Effector memory CD4-positive, alpha-beta T cell (primary cell): ENCODE data around the gene CHST13.

ENCODE experiments used
- DNase-seq, 3 donors: peaks; one replicate each; pipeline ENCODE4 v3.0.0-alpha.2; 2020
- H3K27ac ChIP-seq: 2 replicates; pipeline ENCODE4 v1.7.0; 2013; ENCODE audit warnings: mild to moderate bottlenecking, low read length, moderate library complexity; ENCODE audit not compliant: insufficient read depth, poor library complexity, severe bottlenecking
- H3K27me3 ChIP-seq: replicated peaks from 2 replicates; pipeline ENCODE4 v1.7.0; 2013; ENCODE audit warnings: mild to moderate bottlenecking, low read length; ENCODE audit not compliant: insufficient read depth, control insufficient read depth, poor library complexity, severe bottlenecking
- H3K36me3 ChIP-seq: 2 replicates; pipeline ENCODE4 v1.7.0; 2013; ENCODE audit warnings: mild to moderate bottlenecking, low read length, moderate library complexity; ENCODE audit not compliant: control insufficient read depth, insufficient read depth
- H3K4me1 ChIP-seq: 2 replicates; pipeline ENCODE4 v1.7.0; 2013; ENCODE audit warnings: low read length, mild to moderate bottlenecking; ENCODE audit not compliant: control insufficient read depth, insufficient read depth, poor library complexity, severe bottlenecking
- H3K4me3 ChIP-seq: 2 replicates; pipeline ENCODE4 v1.7.0; 2013; ENCODE audit warnings: low read length, low read depth, mild to moderate bottlenecking; ENCODE audit not compliant: insufficient read depth, poor library complexity, severe bottlenecking
- H3K9me3 ChIP-seq: 2 replicates; pipeline ENCODE4 v1.7.0; 2013; ENCODE audit warnings: mild to moderate bottlenecking, low read length, moderate library complexity; ENCODE audit not compliant: control insufficient read depth

Gene CHST13

DNA sequence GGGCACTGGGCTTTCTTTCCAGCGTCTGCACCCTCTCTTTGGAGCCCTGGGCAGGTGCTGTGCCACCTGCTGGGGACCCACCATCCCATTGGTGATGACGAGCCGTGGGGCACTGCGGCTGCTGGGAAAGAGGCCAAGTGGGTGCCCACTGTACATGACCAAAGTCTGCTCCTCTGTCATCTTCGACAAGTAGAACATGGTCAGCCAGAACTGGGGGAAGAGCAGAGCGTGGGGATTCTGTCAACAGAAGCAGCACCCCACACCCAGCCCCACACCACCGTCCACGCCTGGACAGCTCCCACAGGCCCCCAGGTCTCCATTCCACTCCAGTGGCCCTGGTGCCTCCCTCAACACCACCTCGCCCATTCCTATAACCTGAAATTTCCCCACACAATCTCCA lies 16.1 kb upstream of the CHST13 start:
- H3K4me3 ChIP-seq = no peak overlapping the region
- H3K4me1 ChIP-seq = no peaks in the 10 kb centered on the region
- no peak overlapping the region for H3K27ac ChIP-seq
- no peaks in the 10 kb centered on the region for H3K36me3 ChIP-seq
- no peak for DNase-seq
- no peaks in the 10 kb centered on the region for H3K9me3 ChIP-seq
- H3K27me3 ChIP-seq = no peaks in the 10 kb centered on the region

DNA sequence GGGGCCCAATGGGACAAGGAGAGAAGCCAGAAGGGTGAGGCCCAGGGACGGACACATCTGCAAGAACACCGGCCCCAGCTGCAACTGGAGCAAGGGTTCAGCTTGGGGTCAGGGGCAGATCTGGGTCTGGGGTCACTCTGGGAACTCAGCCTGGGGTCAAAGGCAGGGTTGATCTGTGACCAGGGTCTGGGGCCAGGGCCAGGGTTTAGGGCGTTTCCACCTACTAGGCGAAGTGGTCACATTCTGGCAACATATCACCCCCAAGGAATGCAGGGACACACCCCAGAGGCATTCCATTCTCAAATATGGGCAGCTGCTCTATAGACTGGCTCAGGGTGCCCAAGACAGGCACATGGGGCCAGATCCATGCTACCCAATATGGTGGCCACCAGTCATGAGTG lies 15.4 kb upstream of the CHST13 start:
- Histone ChIP-seq H3K36me3 (no peaks in the 10 kb centered on the region), H3K4me3 (no peak overlapping the region), H3K4me1 (no peaks in the 10 kb centered on the region), H3K27me3 (no peaks in the 10 kb centered on the region), H3K27ac (no peak overlapping the region), H3K9me3 (no peaks in the 10 kb centered on the region)
- DNase-seq = no peak

DNA sequence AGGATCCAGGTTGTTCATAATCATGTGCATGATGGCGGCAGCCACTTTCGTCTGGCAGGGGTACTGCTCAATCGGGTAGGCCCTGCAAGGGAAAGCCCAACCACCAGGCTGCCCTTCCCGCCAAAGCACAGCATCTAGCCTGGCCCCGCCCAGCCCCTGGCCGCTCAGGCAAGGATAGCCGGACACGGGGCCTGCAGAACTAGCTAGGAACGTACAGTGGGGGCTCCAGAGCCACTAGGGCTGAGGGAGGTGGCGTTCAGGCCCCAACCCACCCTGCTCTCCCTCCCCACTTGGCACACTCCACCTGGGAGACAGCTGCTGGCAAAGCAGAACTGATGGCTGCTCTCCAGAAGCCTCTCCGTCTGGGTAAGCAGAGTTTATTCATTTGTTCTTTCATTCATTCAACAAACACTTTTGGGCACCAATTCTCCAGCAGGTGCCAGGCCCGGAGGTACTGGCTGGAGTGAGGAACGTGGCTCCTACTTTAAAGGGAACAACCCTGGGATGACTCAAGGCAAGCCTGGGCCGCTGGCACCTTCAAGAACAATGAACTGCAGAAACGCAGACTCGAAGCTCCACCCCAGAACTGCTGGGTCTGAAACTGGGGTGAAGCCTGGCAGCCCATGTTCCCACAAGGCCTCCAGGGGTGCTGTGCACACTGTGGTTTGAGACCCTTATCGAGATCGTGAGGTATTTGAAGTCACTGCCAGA lies 14.2 kb upstream of the CHST13 start:
- Histone ChIP-seq H3K27ac (no peak overlapping the region), H3K27me3 (no peaks in the 10 kb centered on the region), H3K9me3 (no peaks in the 10 kb centered on the region), H3K4me1 (no peaks in the 10 kb centered on the region), H3K4me3 (no peak overlapping the region), H3K36me3 (no peaks in the 10 kb centered on the region)
- DNase-seq = no peak

DNA sequence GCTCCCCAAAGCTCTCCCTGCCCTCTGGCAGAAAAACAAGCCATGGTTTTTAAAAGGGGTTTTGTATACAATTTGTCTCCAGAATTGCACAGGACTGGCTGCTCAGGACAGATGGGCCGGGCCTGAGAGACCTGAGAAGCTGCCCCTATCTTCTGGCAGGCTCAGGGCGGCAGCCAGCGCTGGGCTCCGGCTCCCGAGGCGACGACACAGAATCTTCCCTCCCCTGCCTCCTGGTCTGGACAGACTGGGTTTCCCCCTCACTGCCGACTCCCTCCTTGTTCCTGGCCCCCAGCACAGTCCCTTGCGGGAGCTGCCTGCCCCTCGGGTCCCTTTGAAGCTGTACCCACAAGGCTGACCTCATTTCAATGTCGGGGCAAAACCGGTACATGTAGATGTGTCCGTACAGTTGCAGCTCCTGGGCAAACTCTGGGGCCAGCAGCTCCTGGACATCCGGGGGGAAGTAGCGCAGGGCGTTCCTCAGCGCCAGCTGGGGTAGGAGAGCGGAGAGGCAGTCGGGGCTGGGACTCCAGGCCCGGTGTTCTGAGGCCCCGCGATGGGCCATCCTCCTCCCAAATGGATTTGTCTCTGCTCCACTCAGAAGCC lies 13.5 kb upstream of the CHST13 start:
- no peak overlapping the region for H3K4me3 ChIP-seq
- H3K27ac ChIP-seq = no peak overlapping the region
- H3K36me3 ChIP-seq = no peaks in the 10 kb centered on the region
- H3K9me3 ChIP-seq = no peaks in the 10 kb centered on the region
- H3K27me3 ChIP-seq = no peaks in the 10 kb centered on the region
- no peaks in the 10 kb centered on the region for H3K4me1 ChIP-seq
- DNase-seq = no peak

DNA sequence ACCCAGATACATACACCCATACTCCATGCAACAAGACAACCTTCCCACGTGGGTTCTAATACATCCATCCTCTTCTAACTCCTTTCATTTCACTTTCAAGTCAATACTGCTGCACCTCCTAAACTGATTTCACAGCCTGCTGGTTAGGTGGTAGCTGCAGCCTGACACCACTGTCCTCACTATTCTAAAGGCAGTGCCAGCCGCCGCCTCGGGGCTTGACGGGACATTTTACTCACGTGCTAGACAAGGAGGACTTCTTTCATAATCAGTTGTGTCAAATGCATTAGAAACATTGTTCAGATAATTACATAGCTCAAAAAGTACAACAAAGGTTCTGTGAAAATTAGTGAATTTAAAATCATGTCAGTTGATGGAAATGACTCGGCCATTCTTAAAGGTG lies 12.7 kb upstream of the CHST13 start:
- H3K9me3 ChIP-seq = no peaks in the 10 kb centered on the region
- H3K4me1 ChIP-seq = no peaks in the 10 kb centered on the region
- H3K4me3 ChIP-seq = no peak overlapping the region
- H3K27ac ChIP-seq = no peak overlapping the region
- no peak for DNase-seq
- H3K27me3 ChIP-seq = no peaks in the 10 kb centered on the region
- H3K36me3 ChIP-seq = no peaks in the 10 kb centered on the region

DNA sequence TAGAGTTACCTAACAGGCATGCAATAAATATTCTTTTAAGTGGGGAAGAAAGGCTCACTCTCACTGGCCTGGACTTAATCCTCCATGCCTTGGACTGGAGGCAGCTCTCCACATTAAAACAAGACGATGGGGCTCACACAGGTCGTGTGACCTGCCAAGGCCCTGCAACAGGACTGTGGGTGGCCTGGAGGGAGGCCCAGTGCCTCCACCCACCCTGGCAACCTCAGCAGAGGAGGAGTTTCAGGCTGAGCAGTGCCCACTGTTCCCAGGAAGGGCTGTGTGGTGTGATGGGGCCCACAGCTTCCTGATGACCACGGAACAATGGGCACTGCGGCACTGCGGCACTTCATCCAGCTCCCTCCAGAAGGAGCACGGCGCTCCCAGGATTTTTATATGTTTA lies 11.9 kb upstream of the CHST13 start:
- DNase-seq = no peak
- H3K36me3 ChIP-seq = no peaks in the 10 kb centered on the region
- no peaks in the 10 kb centered on the region for H3K9me3 ChIP-seq
- H3K27ac ChIP-seq = no peak overlapping the region
- H3K4me1 ChIP-seq = no peaks in the 10 kb centered on the region
- H3K27me3 ChIP-seq = no peaks in the 10 kb centered on the region
- H3K4me3 ChIP-seq = no peak overlapping the region

DNA sequence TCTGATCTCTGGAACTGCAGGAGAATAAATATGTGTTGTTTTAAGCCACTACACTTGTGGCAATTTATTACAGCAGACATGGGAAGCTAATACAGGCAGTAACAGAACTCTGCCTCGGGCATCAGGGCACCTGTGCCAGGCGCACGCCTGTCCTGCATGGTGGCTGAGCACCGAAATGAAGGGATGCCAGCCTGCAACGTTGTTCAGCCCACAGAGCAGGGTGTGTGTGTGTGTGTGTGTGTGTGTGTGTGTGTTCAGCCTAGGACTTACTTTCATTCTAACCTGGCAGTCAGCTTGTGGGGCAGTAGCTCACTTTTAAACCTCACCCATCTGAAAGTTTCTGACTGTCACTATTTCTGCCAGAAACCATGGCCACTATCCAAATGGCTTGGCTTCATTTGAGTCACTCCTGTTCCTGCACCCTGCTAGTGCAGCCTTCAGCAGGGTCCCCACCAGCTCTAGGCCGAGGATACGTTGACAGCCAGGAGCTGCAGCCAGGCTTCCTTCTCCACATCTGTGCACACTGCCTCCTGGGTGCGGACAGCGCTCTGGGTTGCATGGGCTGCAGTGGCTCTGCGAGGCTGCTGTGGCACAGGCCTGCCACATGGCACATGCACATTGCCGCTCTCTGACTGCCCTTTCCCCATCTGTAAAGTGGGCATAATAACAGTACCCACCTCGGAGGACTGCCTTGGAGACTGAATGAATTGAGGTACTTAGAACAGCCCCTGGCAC lies 10.9 kb upstream of the CHST13 start:
- no peak for DNase-seq
- no peak overlapping the region for H3K27ac ChIP-seq
- no peaks in the 10 kb centered on the region for H3K36me3 ChIP-seq
- no peaks in the 10 kb centered on the region for H3K27me3 ChIP-seq
- no peaks in the 10 kb centered on the region for H3K9me3 ChIP-seq
- H3K4me3 ChIP-seq = no peak overlapping the region
- no peaks in the 10 kb centered on the region for H3K4me1 ChIP-seq

DNA sequence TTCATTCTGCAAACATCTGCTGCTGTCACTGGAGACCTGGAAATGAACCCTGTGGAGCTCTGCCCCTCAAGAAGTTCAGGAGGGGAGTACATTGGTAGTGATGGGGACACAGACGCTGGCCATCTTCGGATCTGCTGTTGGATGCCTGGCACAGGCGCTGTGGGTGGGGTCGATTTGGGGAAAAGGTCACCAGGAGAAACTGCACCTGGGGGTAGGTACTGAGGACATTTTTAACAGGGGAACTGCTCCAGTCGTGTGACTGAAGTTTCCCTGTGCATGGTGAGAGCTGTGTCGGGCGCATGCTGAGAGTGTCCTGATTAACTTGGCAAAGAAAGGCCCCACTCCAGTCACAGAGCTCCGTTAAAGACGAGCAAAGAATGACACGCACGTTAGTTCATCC lies 9.8 kb upstream of the CHST13 start:
- Histone ChIP-seq H3K27ac (no peak overlapping the region), H3K27me3 (no peaks in the 10 kb centered on the region), H3K9me3 (no peaks in the 10 kb centered on the region), H3K36me3 (no peaks in the 10 kb centered on the region), H3K4me1 (no peaks in the 10 kb centered on the region), H3K4me3 (no peak overlapping the region)
- no peak for DNase-seq

DNA sequence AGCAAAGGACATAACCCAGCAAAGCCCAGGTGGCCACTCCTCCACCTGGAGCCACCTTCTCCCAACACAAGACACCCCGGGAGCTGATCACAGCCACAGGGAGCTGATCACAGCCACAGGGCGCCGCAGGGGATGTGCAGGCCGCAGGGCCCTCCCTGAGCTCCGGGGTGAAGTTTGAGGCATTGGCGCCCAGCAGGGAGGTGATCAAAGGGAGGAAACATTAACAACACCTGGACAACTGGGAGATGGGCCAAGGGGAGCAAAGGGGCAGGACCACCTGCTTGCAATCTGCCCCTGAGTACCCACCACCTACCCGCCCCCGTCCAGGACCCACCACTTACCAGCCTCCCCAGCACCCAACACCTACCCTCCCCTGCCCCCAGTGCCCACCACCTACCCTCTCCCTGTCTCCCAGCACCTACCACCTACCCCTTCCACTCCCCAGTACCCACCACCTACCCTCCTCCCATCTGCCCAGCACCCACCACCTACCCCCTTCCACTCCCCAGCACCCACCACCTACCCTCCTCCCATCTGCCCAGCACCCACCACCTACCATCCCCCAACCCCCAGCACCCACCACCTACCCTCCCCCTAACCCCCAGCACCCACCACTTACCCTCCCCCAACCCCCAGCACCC lies 8.8 kb upstream of the CHST13 start:
- DNase-seq = no peak
- Histone ChIP-seq H3K4me3 (no peak overlapping the region), H3K36me3 (no peaks in the 10 kb centered on the region), H3K27me3 (no peaks in the 10 kb centered on the region), H3K9me3 (no peaks in the 10 kb centered on the region), H3K4me1 (no peaks in the 10 kb centered on the region), H3K27ac (no peak overlapping the region)
